ENCODE measurements around the gene UBE2E2.

DNA sequence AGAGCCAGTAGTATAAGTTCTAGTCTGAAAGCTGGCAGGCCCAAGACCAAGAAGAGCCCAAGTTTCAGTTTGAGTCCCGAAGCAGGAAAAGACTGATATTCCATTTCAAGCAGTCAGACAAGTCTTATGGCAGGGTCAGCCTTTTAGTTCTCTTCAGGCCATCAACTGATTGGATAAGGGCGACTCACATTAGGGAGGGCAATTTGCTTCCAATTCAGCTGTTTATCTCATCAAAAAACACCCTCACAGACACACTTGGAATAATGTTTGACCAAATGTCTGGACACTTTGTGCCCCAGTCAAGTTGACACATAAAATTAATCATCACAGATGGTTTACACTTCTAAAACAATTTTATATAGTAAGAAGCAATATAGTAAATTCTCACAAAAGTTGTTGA, 69.7 kb downstream of the UBE2E2 start:
- no peak for TF ChIP-seq POLR2AphosphoS5 (IDR thresholded peaks at IDR 0.05; ENCODE audit: low read depth, low read length)
- no peak for TF ChIP-seq SIN3A (IDR thresholded peaks at IDR 0.05; ENCODE audit: borderline replicate concordance, insufficient read depth, low read length)
- no peak for TF ChIP-seq TAF1 (IDR thresholded peaks at IDR 0.05; ENCODE audit: borderline replicate concordance, insufficient read depth, low read length)
